IMR-90 (cell line): ENCODE measurements around the gene HSP90B1. TPM values are rescaled to one million over a fixed set of nuclear protein-coding genes. Genes with fewer than 3 reads are reported as not detected.
A peak's percentile ranks its signal among the peaks of the same experiment; 100 is the strongest.

Experiments used
- ATAC-seq: fragments of 200-7000 bp; cut with Tn5 transposase; 2 replicates; pipeline ENCODE4 v1.9.1; 2020; ENCODE audit warnings: low read depth, mild to moderate bottlenecking, moderate library complexity
- BruUV-seq: library from RNA; stranded (reverse); fragments of 400-500 nt; replicated peaks from 2 replicates; lab custom pipeline; 2021; lab: Mats Ljungman, UMichigan
- CTCF ChIA-PET: fragments of 300-600 bp; formaldehyde crosslinking; extraction: SDS; loops from one replicate; lab custom pipeline; 2021; ENCODE audit warnings: antibody characterized with exemption; lab: Yijun Ruan, JAX
- POLR2A ChIA-PET: fragments of 300-600 bp; sonication (Branson Sonifier 250); formaldehyde crosslinking; loops from one replicate; lab custom pipeline; 2022; ENCODE audit warnings: antibody characterized with exemption; ENCODE audit not compliant: unreplicated experiment; lab: Charles Lee
- DNase-seq: peaks from one replicate; pipeline ENCODE4 v3.0.0; 2013
- H2AFZ ChIP-seq: replicated peaks from 2 replicates; pipeline ENCODE3; 2013; ENCODE audit warnings: low read length, mild to moderate bottlenecking; ENCODE audit not compliant: poor library complexity
- H2AK5ac ChIP-seq: 2 replicates; pipeline ENCODE4 v1.6.1; 2013; ENCODE audit warnings: low read depth, low read length, inconsistent platforms
- H2AK9ac ChIP-seq: replicated peaks from 2 replicates; pipeline ENCODE3; 2013; ENCODE audit warnings: mild to moderate bottlenecking, low read depth, low read length, moderate library complexity; ENCODE audit not compliant: poor library complexity
- H2BK120ac ChIP-seq: 2 replicates; pipeline ENCODE4 v1.6.1; 2013; ENCODE audit warnings: low read depth, low read length, inconsistent platforms
- H2BK15ac ChIP-seq: 3 replicates; pipeline ENCODE4 v1.6.1; 2013; ENCODE audit warnings: low read depth, low read length, inconsistent platforms
- H2BK20ac ChIP-seq: 2 replicates; pipeline ENCODE4 v1.6.1; 2013; ENCODE audit warnings: low read depth, mild to moderate bottlenecking, inconsistent platforms, low read length, moderate library complexity
- H2BK5ac ChIP-seq: 2 replicates; pipeline ENCODE4 v1.6.1; 2013; ENCODE audit warnings: mild to moderate bottlenecking, low read depth, low read length, inconsistent platforms; ENCODE audit not compliant: poor library complexity, severe bottlenecking
- H3K14ac ChIP-seq: replicated peaks from 2 replicates; pipeline ENCODE4 v1.6.1; 2013; ENCODE audit warnings: low read depth, low read length, inconsistent platforms
- H3K18ac ChIP-seq: 2 replicates; pipeline ENCODE4 v1.6.1; 2013; ENCODE audit warnings: low read depth, low read length, control low read depth
- H3K23ac ChIP-seq: 2 replicates; pipeline ENCODE4 v1.6.1; 2013; ENCODE audit warnings: low read depth, low read length, inconsistent platforms
- H3K27ac ChIP-seq: 2 replicates; pipeline ENCODE4 v1.5.1; 2013; ENCODE audit warnings: mild to moderate bottlenecking, control low read depth, low read length; ENCODE audit not compliant: insufficient read depth
- H3K27me3 ChIP-seq: 2 replicates; pipeline ENCODE4 v1.6.1; 2013; ENCODE audit warnings: low read length; ENCODE audit not compliant: control insufficient read depth, insufficient read depth
- H3K36me3 ChIP-seq: 2 replicates; pipeline ENCODE4 v1.6.1; 2013; ENCODE audit warnings: low read length, mixed read lengths; ENCODE audit not compliant: control insufficient read depth, insufficient read depth
- H3K4ac ChIP-seq: 2 replicates; pipeline ENCODE4 v1.6.1; 2013; ENCODE audit warnings: low read depth, low read length, inconsistent platforms
- H3K4me1 ChIP-seq: 2 replicates; pipeline ENCODE4 v1.6.1; 2013; ENCODE audit warnings: low read length, mixed read lengths; ENCODE audit not compliant: control insufficient read depth, insufficient read depth
- H3K4me2 ChIP-seq: 2 replicates; pipeline ENCODE4 v1.6.1; 2013; ENCODE audit warnings: low read depth, mild to moderate bottlenecking, control low read depth, low read length, moderate library complexity
- H3K4me3 ChIP-seq: 2 replicates; pipeline ENCODE4 v1.5.1; 2013; ENCODE audit warnings: low read depth, mild to moderate bottlenecking, control low read depth, low read length, moderate library complexity; ENCODE audit not compliant: insufficient read depth
- H3K56ac ChIP-seq: 2 replicates; pipeline ENCODE4 v1.6.1; 2013; ENCODE audit warnings: low read length, inconsistent platforms; ENCODE audit not compliant: insufficient read depth; ENCODE audit errors: extremely low read depth
- H3K79me1 ChIP-seq, 2 experiments: 2 replicates each; pipeline ENCODE4 v1.6.1; 2013; ENCODE audit warnings: low read length in 2 of 2, inconsistent platforms in 1 of 2, low read depth in 1 of 2
- H3K9ac ChIP-seq: 2 replicates; pipeline ENCODE4 v1.6.1; 2013; ENCODE audit warnings: low read depth, low read length, control low read depth
- H3K9me1 ChIP-seq: 2 replicates; pipeline ENCODE4 v1.6.1; 2013; ENCODE audit warnings: low read length, inconsistent platforms; ENCODE audit not compliant: insufficient read depth
- H3K9me3 ChIP-seq: 2 replicates; pipeline ENCODE4 v1.6.1; 2013; ENCODE audit warnings: low read length; ENCODE audit not compliant: control insufficient read depth, insufficient read depth
- H4K20me1 ChIP-seq: 2 replicates; pipeline ENCODE4 v1.6.1; 2013; ENCODE audit warnings: low read length, inconsistent platforms; ENCODE audit not compliant: insufficient read depth
- H4K5ac ChIP-seq: 2 replicates; pipeline ENCODE4 v1.6.1; 2013; ENCODE audit warnings: mild to moderate bottlenecking, low read depth, low read length, control low read depth
- H4K8ac ChIP-seq, 2 experiments: 2 replicates each; pipeline ENCODE4 v1.6.1; 2013; ENCODE audit warnings: low read depth in 2 of 2, low read length in 2 of 2, control low read depth in 1 of 2, inconsistent platforms in 1 of 2
- H4K91ac ChIP-seq: 2 replicates; pipeline ENCODE4 v1.6.1; 2013; ENCODE audit warnings: low read depth, low read length, inconsistent platforms; ENCODE audit not compliant: insufficient read depth
- BHLHE40 ChIP-seq: fragments of 150-350 bp; IDR thresholded peaks from 2 replicates; pipeline ENCODE4 v1.6.1; 2016; ENCODE audit warnings: mild to moderate bottlenecking, low read depth, low read length
- CEBPB ChIP-seq: IDR thresholded peaks from 2 replicates; pipeline ENCODE4 v1.6.1; 2012; ENCODE audit warnings: low read depth, low read length, improper control_type of control experiment
- CHD1 ChIP-seq: IDR thresholded peaks from 2 replicates; pipeline ENCODE4 v1.6.1; 2012; ENCODE audit warnings: low read depth, low read length, improper control_type of control experiment
- CTCF ChIP-seq: conservative IDR thresholded peaks from 2 replicates; pipeline ENCODE4 v1.5.1; 2012; ENCODE audit warnings: mild to moderate bottlenecking, low read depth, low read length, improper control_type of control experiment
- FOS ChIP-seq: fragments of 150-350 bp; IDR thresholded peaks from 2 replicates; pipeline ENCODE4 v1.6.1; 2016; ENCODE audit warnings: low read depth, low read length
- MAFK ChIP-seq: IDR thresholded peaks from 2 replicates; pipeline ENCODE4 v1.6.1; 2012; ENCODE audit warnings: low read depth, low read length, improper control_type of control experiment
- MAZ ChIP-seq: IDR thresholded peaks from 2 replicates; pipeline ENCODE4 v1.6.1; 2012; ENCODE audit warnings: low read depth, mild to moderate bottlenecking, low read length, improper control_type of control experiment, moderate library complexity, borderline replicate concordance
- MXI1 ChIP-seq: IDR thresholded peaks from 2 replicates; pipeline ENCODE4 v1.6.1; 2012; ENCODE audit warnings: low read depth, mild to moderate bottlenecking, low read length, moderate library complexity, borderline replicate concordance
- POLR2A ChIP-seq: IDR thresholded peaks from 2 replicates; pipeline ENCODE4 v1.6.1; 2012; ENCODE audit warnings: mild to moderate bottlenecking, low read depth, low read length
- RAD21 ChIP-seq: IDR thresholded peaks from 2 replicates; pipeline ENCODE4 v1.6.1; 2012; ENCODE audit warnings: low read length, improper control_type of control experiment
- RCOR1 ChIP-seq: IDR thresholded peaks from 2 replicates; pipeline ENCODE4 v1.6.1; 2012; ENCODE audit warnings: mild to moderate bottlenecking, low read length, improper control_type of control experiment; ENCODE audit not compliant: insufficient replicate concordance
- RFX5 ChIP-seq: IDR thresholded peaks from 2 replicates; pipeline ENCODE4 v1.8.0; 2012; ENCODE audit warnings: low read depth, mild to moderate bottlenecking, low read length, moderate library complexity
- SMC3 ChIP-seq: fragments of 150-350 bp; IDR thresholded peaks from 2 replicates; pipeline ENCODE4 v1.6.1; 2016; ENCODE audit warnings: low read depth, mild to moderate bottlenecking, antibody characterized with exemption, low read length, moderate library complexity
- WGBS, 2 experiments: methylation state at CpG; one replicate each; pipeline versions ENCODE4 v1.1.5 to v1.1.7; 2013; ENCODE audit warnings: missing lambda C conversion rate in 2 of 2; ENCODE audit not compliant: insufficient read length in 1 of 2; ENCODE audit errors: extremely low coverage in 2 of 2; 5-methylcytosine and 5-hydroxymethylcytosine counted together
- dilution Hi-C: fragments of 300-500 bp; cut with HindIII; formaldehyde crosslinking; loops from one replicate; pipeline ENCODE4 v1.14.3; 2018; ENCODE audit warnings: low sequenced_read_pairs; ENCODE audit not compliant: unreplicated experiment
- in situ Hi-C: fragments of 300-500 bp; cut with MboI; formaldehyde crosslinking; loops from 3 replicates; pipeline ENCODE4 v1.14.3; 2019; ENCODE audit warnings: low sequenced_read_pairs, inconsistent platforms, mixed read lengths
- intact Hi-C: fragments of 100-400 bp; cut with micrococcal nuclease; formaldehyde crosslinking; loops from 2 replicates; pipeline ENCODE4 v1.10.0; 2022
- polyA plus RNA-seq, 3 experiments: library from polyadenylated mRNA; depleted of rRNA; stranded (reverse); fragments of >200 nt; gene quantifications; 2 replicates each; pipeline ENCODE4 v1.2.3, GENCODE V29; 2012; ENCODE audit warnings: low replicate concordance in 1 of 3
- total RNA-seq: library from RNA; depleted of rRNA; stranded (reverse); fragments of >200 nt; gene quantifications from 2 replicates; pipeline ENCODE4 v1.2.3, GENCODE V29; 2012
- TF ChIP-seq, protein P1 (sequence below): fragments of 150-350 bp; IDR thresholded peaks from 2 replicates; pipeline ENCODE4 v1.6.1; 2016; ENCODE audit warnings: low read depth, mild to moderate bottlenecking, low read length, moderate library complexity, borderline replicate concordance

HSP90B1 gene
- total and polyA plus RNA-seq, 2 of the 4 experiments (the other 2 are of a cell fraction): 398 to 765 TPM

DNA sequence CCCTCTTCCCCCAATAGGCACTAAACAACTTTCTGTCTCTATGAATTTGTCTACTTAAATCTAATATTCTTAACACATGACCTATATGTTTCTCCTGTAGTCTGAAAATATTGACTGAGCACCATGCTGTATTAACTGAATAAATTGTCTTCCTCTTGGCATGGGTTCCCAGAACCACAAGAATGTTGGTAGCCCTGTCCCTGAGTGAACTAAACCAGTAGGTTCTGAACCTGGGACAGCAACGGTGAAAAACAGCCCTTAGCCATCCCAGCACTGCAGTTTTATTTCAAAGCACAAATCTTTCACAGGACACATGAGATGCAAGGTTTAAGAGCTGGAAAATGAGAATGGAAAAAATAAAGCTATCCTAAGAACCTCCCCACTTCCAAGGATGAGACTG lies 20.4 kb upstream of the HSP90B1 start:
- H3K27ac ChIP-seq: peak overlapping the region; percentile 29; the same call in 1 of the 2 replicates
- peak overlapping the region; percentile 16; the same call in 1 of the 3 replicates for H2BK15ac ChIP-seq
- H3K4ac ChIP-seq: peak overlapping the region; percentile 63
- H2AK9ac ChIP-seq: peak overlapping the region; percentile 13
- peaks cover 15% of the 10 kb centered on the region for H3K4me1 ChIP-seq
- peak overlapping the region in 1 of 2 experiments; percentile 63; a peak in 1 of 4 replicates for H4K8ac ChIP-seq
- H3K36me3 ChIP-seq: no peaks in the 10 kb centered on the region
- intact Hi-C loops: loop anchor here (2.0 kb wide), 1 partner anchor 19 kb away; no protein-coding TSS in a partner anchor
- CTCF ChIA-PET: interaction anchor here (0.6 to 1.0 kb wide), 3 partner anchors 17 to 472 kb away, joined by 3 to 5 read pairs (median 3); no protein-coding TSS in a partner anchor
- H2AFZ ChIP-seq: peak overlapping the region; percentile 54
- H4K91ac ChIP-seq: peak overlapping the region; percentile 37; the same call in 1 of the 2 replicates
- peak overlapping the region; percentile 0; the same call in 1 of the 2 replicates for H3K18ac ChIP-seq
- WGBS, 2 experiments: no CpG with 5 or more reads among the region's 1 CpG
- H3K4me2 ChIP-seq: no peak overlapping the region
- no peak overlapping the region for H3K9ac ChIP-seq
- no peaks in the 10 kb centered on the region for H4K20me1 ChIP-seq
- peak overlapping the region; percentile 83 for H2BK5ac ChIP-seq
- BruUV-seq: no TSS peak
- H3K23ac ChIP-seq: 0 out of 2 replicates have a peak overlapping the region, but pooled peaks have one; percentile 20
- dilution Hi-C loops: no loop called here
- H3K56ac ChIP-seq: no peak overlapping the region; the same call in 1 of the 2 replicates
- no peaks in the 10 kb centered on the region for H3K9me3 ChIP-seq
- no peak for TF ChIP-seq RCOR1
- TF ChIP-seq POLR2A: no peak
- TF ChIP-seq MAFK: no peak
- no peak for TF ChIP-seq RFX5
- no peak for TF ChIP-seq CEBPB
- TF ChIP-seq, protein P1, sequence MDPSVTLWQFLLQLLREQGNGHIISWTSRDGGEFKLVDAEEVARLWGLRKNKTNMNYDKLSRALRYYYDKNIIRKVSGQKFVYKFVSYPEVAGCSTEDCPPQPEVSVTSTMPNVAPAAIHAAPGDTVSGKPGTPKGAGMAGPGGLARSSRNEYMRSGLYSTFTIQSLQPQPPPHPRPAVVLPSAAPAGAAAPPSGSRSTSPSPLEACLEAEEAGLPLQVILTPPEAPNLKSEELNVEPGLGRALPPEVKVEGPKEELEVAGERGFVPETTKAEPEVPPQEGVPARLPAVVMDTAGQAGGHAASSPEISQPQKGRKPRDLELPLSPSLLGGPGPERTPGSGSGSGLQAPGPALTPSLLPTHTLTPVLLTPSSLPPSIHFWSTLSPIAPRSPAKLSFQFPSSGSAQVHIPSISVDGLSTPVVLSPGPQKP: no peak
- TF ChIP-seq FOS: no peak
- TF ChIP-seq MXI1: no peak
- TF ChIP-seq BHLHE40: no peak
- no peak for TF ChIP-seq MAZ
- TF ChIP-seq RAD21: no peak
- TF ChIP-seq CTCF: no peak
- no peak for TF ChIP-seq SMC3
- no peak for TF ChIP-seq CHD1
- H2BK120ac ChIP-seq: peak overlapping the region; percentile 82
- H2AK5ac ChIP-seq: peak overlapping the region; percentile 31
- H2BK20ac ChIP-seq: peak overlapping the region; percentile 73
- 0 out of 2 replicates have a peak overlapping the region, but pooled peaks have one; percentile 30 for H4K5ac ChIP-seq
- peak overlapping the region; percentile 65 for H3K14ac ChIP-seq
- in situ Hi-C loops: no loop called here
- POLR2A ChIA-PET: no interaction called here
- H3K27me3 ChIP-seq: no peaks in the 10 kb centered on the region
- peak; percentile 37 for DNase-seq
- no peaks in the 10 kb centered on the region for H3K79me1 ChIP-seq
- H3K9me1 ChIP-seq: peaks cover 8% of the 10 kb centered on the region
- H3K4me3 ChIP-seq: no peak overlapping the region
- ATAC-seq: peak; percentile 38
